HCT116 (cell line): ENCODE results near the gene PCDH9. TPM values are rescaled to one million over a fixed set of nuclear protein-coding genes. Genes with fewer than 3 reads are reported as not detected.

ENCODE experiments used
- ATAC-seq: fragments of 200-7000 bp; cut with Tn5 transposase; 2 replicates; pipeline ENCODE4 v1.9.1; 2020; ENCODE audit warnings: mild to moderate bottlenecking, moderate library complexity
- BruUV-seq: library from RNA; stranded (reverse); fragments of 400-500 nt; replicated peaks from 2 replicates; lab custom pipeline; 2021; lab: Mats Ljungman, UMichigan
- CTCF ChIA-PET: fragments of 300-600 bp; sonication (Branson Sonifier 250); formaldehyde crosslinking; loops from one replicate; lab custom pipeline; 2021; ENCODE audit warnings: antibody characterized with exemption; lab: Charles Lee
- POLR2A ChIA-PET: fragments of 300-600, 350-600 bp; sonication (Branson Sonifier 250); formaldehyde crosslinking; loops from one replicate; lab custom pipeline; 2021; ENCODE audit warnings: antibody characterized with exemption; lab: Charles Lee
- RAD21 ChIA-PET, 2 experiments: fragments of 300-600 bp; sonication (Branson Sonifier 250); formaldehyde crosslinking; loops; one replicate each; lab custom pipeline; 2023; ENCODE audit warnings: low total read pairs in 2 of 2; ENCODE audit not compliant: uncharacterized antibody in 2 of 2, unreplicated experiment in 2 of 2, low non-redundant PET in 1 of 2; lab: Charles Lee
- DNase-seq: peaks from one replicate; pipeline ENCODE4 v3.0.0-alpha.2; 2010; ENCODE audit warnings: low read depth, low spot score
- H2AFZ ChIP-seq: fragments of 200-600 bp; shearing (Covaris generic), sonication (generic); 2 replicates; pipeline ENCODE4 v1.6.1; 2017; ENCODE audit warnings: low read depth, mixed run types, mixed read lengths, antibody characterized with exemption, low read length; ENCODE audit not compliant: poor library complexity, severe bottlenecking
- H3K27ac ChIP-seq: 2 replicates; pipeline ENCODE4 v1.5.1; 2012; ENCODE audit warnings: low read depth, low read length
- H3K27me3 ChIP-seq: fragments of 200-600 bp; sonication (generic); 2 replicates; pipeline ENCODE4 v1.6.1; 2016; ENCODE audit warnings: mixed run types, low read length, mixed read lengths; ENCODE audit not compliant: insufficient read depth
- H3K36me3 ChIP-seq, 2 experiments: fragments of 200-500 bp in 1 of 2; fragments of 200-600 bp in 1 of 2; sonication (Bioruptor generic) in 1 of 2; sonication (generic) in 1 of 2; 2 replicates each; pipeline versions ENCODE4 v1.5.1 to v1.6.1; 2014 to 2016; ENCODE audit warnings: low read length in 2 of 2, inconsistent platforms in 1 of 2, mixed read lengths in 1 of 2, mixed run types in 1 of 2; ENCODE audit not compliant: insufficient read depth in 2 of 2, control insufficient read depth in 1 of 2
- H3K4me1 ChIP-seq, 2 experiments: fragments of 200-600 bp in 1 of 2; sonication (generic) in 1 of 2; 2 replicates each; pipeline versions ENCODE4 v1.5.1 to v1.6.1; 2012 to 2017; ENCODE audit warnings: low read length in 2 of 2, inconsistent platforms in 1 of 2, mild to moderate bottlenecking in 1 of 2, mixed read lengths in 1 of 2, mixed run types in 1 of 2, moderate library complexity in 1 of 2; ENCODE audit not compliant: insufficient read depth in 2 of 2, control insufficient read depth in 1 of 2
- H3K4me2 ChIP-seq: fragments of 200-600 bp; sonication (generic); 2 replicates; pipeline ENCODE4 v1.6.1; 2017; ENCODE audit warnings: mixed run types, low read length, mixed read lengths
- H3K4me3 ChIP-seq, 2 experiments: fragments of 200-600 bp in 1 of 2; sonication (generic) in 1 of 2; replicated peaks in 1 of 2; 2 replicates each; pipeline ENCODE4 v1.5.1; 2011 to 2016; ENCODE audit warnings: low read length in 2 of 2, control low read depth in 1 of 2, low read depth in 1 of 2, mild to moderate bottlenecking in 1 of 2, mixed read lengths in 1 of 2, mixed run types in 1 of 2
- H3K79me2 ChIP-seq: fragments of 200-600 bp; sonication (generic); 2 replicates; pipeline ENCODE4 v1.6.1; 2017; ENCODE audit warnings: mild to moderate bottlenecking, mixed run types, low read length, moderate library complexity, mixed read lengths; ENCODE audit not compliant: insufficient read depth
- H3K9ac ChIP-seq: fragments of 200-600 bp; sonication (generic); 2 replicates; pipeline ENCODE4 v1.6.1; 2016; ENCODE audit warnings: low read length, mixed read lengths
- H3K9me2 ChIP-seq: fragments of 200-600 bp; sonication (generic), shearing (Covaris generic); 2 replicates; pipeline ENCODE4 v1.6.1; 2017; ENCODE audit warnings: mixed run types, mild to moderate bottlenecking, moderate library complexity; ENCODE audit not compliant: insufficient read depth
- H3K9me3 ChIP-seq, 2 experiments: fragments of 200-500 bp in 1 of 2; fragments of 200-600 bp in 1 of 2; sonication (Bioruptor generic) in 1 of 2; sonication (generic) in 1 of 2; 2 replicates each; pipeline ENCODE4 v1.6.1; 2014 to 2017; ENCODE audit warnings: low read length in 2 of 2, mixed read lengths in 2 of 2, inconsistent platforms in 1 of 2, low read depth in 1 of 2, mild to moderate bottlenecking in 1 of 2, mixed run types in 1 of 2, moderate library complexity in 1 of 2; ENCODE audit not compliant: control insufficient read depth in 1 of 2, insufficient read depth in 1 of 2
- H4K20me1 ChIP-seq: fragments of 200-600 bp; sonication (generic), shearing (Covaris generic); 2 replicates; pipeline ENCODE4 v1.6.1; 2017; ENCODE audit warnings: mixed run types, mild to moderate bottlenecking, moderate library complexity; ENCODE audit not compliant: insufficient read depth
- EZH2 ChIP-seq: fragments of 200-600 bp; sonication (generic); IDR thresholded peaks from 2 replicates; pipeline ENCODE4 v1.6.1; 2017; ENCODE audit warnings: antibody characterized with exemption, mixed run types
- EZH2phosphoT487 ChIP-seq: fragments of 200-600 bp; IDR thresholded peaks from 2 replicates; pipeline ENCODE4 v1.6.1; 2018; ENCODE audit warnings: antibody characterized with exemption, borderline replicate concordance
- POLR2A ChIP-seq: IDR thresholded peaks from 2 replicates; pipeline ENCODE4 v1.7.0; 2011; ENCODE audit warnings: borderline replicate concordance; ENCODE audit not compliant: insufficient read depth, insufficient read length; ENCODE audit errors: extremely low read depth
- SP1 ChIP-seq: IDR thresholded peaks from 2 replicates; pipeline ENCODE4 v1.6.1; 2012; ENCODE audit warnings: low read depth
- TCF7L2 ChIP-seq: IDR thresholded peaks from 2 replicates; pipeline ENCODE4 v1.7.0; 2011; ENCODE audit warnings: borderline replicate concordance, inconsistent platforms; ENCODE audit not compliant: insufficient read depth, insufficient read length; ENCODE audit errors: extremely low read depth
- ZBTB33 ChIP-seq: IDR thresholded peaks from 2 replicates; pipeline ENCODE4 v1.6.1; 2011; ENCODE audit warnings: mild to moderate bottlenecking, low read length, moderate library complexity; ENCODE audit not compliant: insufficient replicate concordance; ENCODE audit errors: extremely low read depth
- intact Hi-C: fragments of 100-400 bp; cut with micrococcal nuclease; formaldehyde crosslinking; loops from 2 replicates; pipeline ENCODE4 v1.10.0; 2022
- total RNA-seq: library from RNA; stranded (reverse); gene quantifications from one replicate; pipeline ENCODE4 v1.2.1, GENCODE V29; 2021; ENCODE audit not compliant: unreplicated experiment

The PCDH9 gene
- total RNA-seq, 1 experiment from 2014 or later: 0.02 TPM

- H3K9ac ChIP-seq: no peak overlapping the region
- H3K27me3 ChIP-seq: no peaks in the 10 kb centered on the region
- no peak overlapping the region for H3K4me3 ChIP-seq
- ATAC-seq: no peak
- H4K20me1 ChIP-seq: no peaks in the 10 kb centered on the region
- no peak for TF ChIP-seq POLR2A
- ChIA-PET CTCF (no interaction called here), RAD21 (no interaction called here), POLR2A (no interaction called here)
- H3K79me2 ChIP-seq: no peaks in the 10 kb centered on the region
- no peak overlapping the region for H3K4me2 ChIP-seq
- no peaks in the 10 kb centered on the region for H3K4me1 ChIP-seq
- intact Hi-C loops: no loop called here
- BruUV-seq: no TSS peak
- DNase-seq: no peak
- H2AFZ ChIP-seq: no peak overlapping the region
- no peak overlapping the region for H3K27ac ChIP-seq
- no peaks in the 10 kb centered on the region for H3K36me3 ChIP-seq
- no peaks in the 10 kb centered on the region for H3K9me3 ChIP-seq
- H3K9me2 ChIP-seq: no peaks in the 10 kb centered on the region
Measured at GRCh38 chr13:66469745-66470144, 760.4 kb downstream of the PCDH9 start.

GRCh38 chr13:66468656-66469055 is 761.5 kb downstream of the PCDH9 start:
- Histone ChIP-seq H3K4me3 (no peak overlapping the region), H3K9me3 (no peaks in the 10 kb centered on the region), H3K27me3 (no peaks in the 10 kb centered on the region), H4K20me1 (no peaks in the 10 kb centered on the region), H3K4me1 (no peaks in the 10 kb centered on the region), H3K9ac (no peak overlapping the region), H3K36me3 (no peaks in the 10 kb centered on the region), H3K4me2 (no peak overlapping the region), H3K27ac (no peak overlapping the region), H2AFZ (no peak overlapping the region), H3K79me2 (no peaks in the 10 kb centered on the region), H3K9me2 (no peaks in the 10 kb centered on the region)
- ChIA-PET CTCF (no interaction called here), RAD21 (no interaction called here), POLR2A (no interaction called here)
- no peak for ATAC-seq
- no peak for TF ChIP-seq SP1
- TF ChIP-seq ZBTB33: no peak
- TF ChIP-seq EZH2phosphoT487: no peak
- no peak for TF ChIP-seq EZH2
- TF ChIP-seq POLR2A: no peak
- no peak for TF ChIP-seq TCF7L2
- BruUV-seq: no TSS peak
- no peak for DNase-seq
- intact Hi-C loops: no loop called here
